Endothelial cell of umbilical vein (primary cell): ENCODE results near the gene TENM4. TPM values are rescaled to one million over a fixed set of nuclear protein-coding genes. Genes with fewer than 3 reads are reported as not detected.

Experiments used
- BruUV-seq: library from RNA; stranded (reverse); fragments of 400-500 nt; replicated peaks from 2 replicates; lab custom pipeline; 2021; lab: Mats Ljungman, UMichigan
- CTCF ChIA-PET: fragments of 300-600, 350-600 bp; sonication (Branson Sonifier 250); formaldehyde crosslinking; loops from one replicate; lab custom pipeline; 2021; ENCODE audit warnings: antibody characterized with exemption, inconsistent platforms; lab: Charles Lee
- POLR2A ChIA-PET: fragments of 300-600, 350-600 bp; sonication (Branson Sonifier 250); formaldehyde crosslinking; loops from one replicate; lab custom pipeline; 2021; ENCODE audit warnings: antibody characterized with exemption, inconsistent platforms; lab: Charles Lee
- DNase-seq: peaks from one replicate; pipeline ENCODE4 v3.0.0-alpha.2; 2011; ENCODE audit warnings: low read depth, low spot score
- FAIRE-seq: peaks from 2 replicates; lab custom pipeline; 2011; peaks lifted over from hg19 to GRCh38; lab: Jason Lieb, UNC
- H2AFZ ChIP-seq: 2 replicates; pipeline ENCODE4 v1.6.0; 2012; ENCODE audit warnings: low read depth, low read length, control low read depth, inconsistent platforms
- H3K27ac ChIP-seq: 2 replicates; pipeline ENCODE4 v1.5.1; 2011; ENCODE audit warnings: low read depth, mild to moderate bottlenecking, control low read depth, low read length, moderate library complexity; ENCODE audit not compliant: insufficient read depth
- H3K27me3 ChIP-seq, 2 experiments: 2 replicates each; pipeline versions ENCODE4 v1.6.0 to v1.6.1; 2011; ENCODE audit warnings: low read length in 2 of 2, mixed read lengths in 1 of 2; ENCODE audit not compliant: control insufficient read depth in 2 of 2, insufficient read depth in 2 of 2
- H3K36me3 ChIP-seq, 2 experiments: 2 replicates in 1 of 2; 3 replicates in 1 of 2; pipeline ENCODE4 v1.5.1; 2011; ENCODE audit warnings: low read length in 2 of 2, mild to moderate bottlenecking in 1 of 2, moderate library complexity in 1 of 2; ENCODE audit not compliant: control insufficient read depth in 2 of 2, insufficient read depth in 2 of 2; ENCODE audit errors: extremely low read depth in 1 of 2
- H3K4me1 ChIP-seq: 3 replicates; pipeline ENCODE4 v1.5.1; 2011; ENCODE audit warnings: mild to moderate bottlenecking, low read length; ENCODE audit not compliant: control insufficient read depth, insufficient read depth; ENCODE audit errors: extremely low read depth
- H3K4me2 ChIP-seq: 2 replicates; pipeline ENCODE4 v1.6.1; 2011; ENCODE audit warnings: low read length, control low read depth, mixed read lengths; ENCODE audit not compliant: insufficient read depth
- H3K4me3 ChIP-seq, 3 experiments: fragments of 200-600 bp in 1 of 3; sonication (generic), shearing (Covaris generic) in 1 of 3; replicated peaks in 1 of 3; 2 replicates each; pipeline ENCODE4 v1.5.1; 2011 to 2016; ENCODE audit warnings: control low read depth in 3 of 3, low read length in 3 of 3, mild to moderate bottlenecking in 2 of 3, inconsistent platforms in 1 of 3, low read depth in 1 of 3, moderate library complexity in 1 of 3; ENCODE audit not compliant: insufficient read depth in 1 of 3
- H3K79me2 ChIP-seq: 2 replicates; pipeline ENCODE4 v1.6.0; 2012; ENCODE audit warnings: low read length, inconsistent platforms; ENCODE audit not compliant: control insufficient read depth, insufficient read depth
- H3K9ac ChIP-seq: replicated peaks from 2 replicates; pipeline ENCODE3; 2011; ENCODE audit warnings: low read length, control low read depth; ENCODE audit not compliant: insufficient read depth; ENCODE audit errors: extremely low read depth
- H3K9me1 ChIP-seq: replicated peaks from 3 replicates; pipeline ENCODE4 v1.6.0; 2011; ENCODE audit warnings: mild to moderate bottlenecking, low read length; ENCODE audit not compliant: control insufficient read depth, insufficient read depth; ENCODE audit errors: extremely low read depth
- H3K9me3 ChIP-seq: replicated peaks from 2 replicates; pipeline ENCODE4 v1.5.1; 2012; ENCODE audit warnings: low read length, inconsistent platforms; ENCODE audit not compliant: control insufficient read depth, insufficient read depth
- H4K20me1 ChIP-seq: replicated peaks from 2 replicates; pipeline ENCODE3; 2011; ENCODE audit warnings: mild to moderate bottlenecking, low read length; ENCODE audit not compliant: control insufficient read depth, insufficient read depth; ENCODE audit errors: extremely low read depth
- CTCF ChIP-seq, 2 donors: IDR thresholded peaks; 1 replicate in 1 of 2; 2 replicates in 1 of 2; pipeline ENCODE4 v1.5.1; 2011; ENCODE audit warnings: low read length in 2 of 2, mild to moderate bottlenecking in 2 of 2, moderate library complexity in 2 of 2, control low read depth in 1 of 2, inconsistent platforms in 1 of 2, low read depth in 1 of 2; ENCODE audit not compliant: insufficient read depth in 1 of 2; ENCODE audit errors: extremely low read depth in 1 of 2
- EZH2 ChIP-seq: IDR thresholded peaks from 2 replicates; pipeline ENCODE4 v1.6.1; 2012; ENCODE audit warnings: borderline replicate concordance, low read depth, mild to moderate bottlenecking, moderate library complexity, low read length, inconsistent platforms; ENCODE audit not compliant: severe bottlenecking
- FOS ChIP-seq: IDR thresholded peaks from 2 replicates; pipeline ENCODE4 v1.6.1; 2011; ENCODE audit warnings: mild to moderate bottlenecking, low read length, moderate library complexity, borderline replicate concordance; ENCODE audit not compliant: insufficient read depth
- GATA2 ChIP-seq: IDR thresholded peaks from 2 replicates; pipeline ENCODE4 v1.7.0; 2011; ENCODE audit warnings: low read depth, mild to moderate bottlenecking, moderate library complexity, mixed read lengths, low read length; ENCODE audit not compliant: insufficient read length, insufficient read depth
- JUN ChIP-seq: IDR thresholded peaks from 2 replicates; pipeline ENCODE4 v1.6.1; 2011; ENCODE audit warnings: borderline replicate concordance, low read depth; ENCODE audit not compliant: insufficient read length, insufficient read depth
- MAX ChIP-seq: IDR thresholded peaks from 2 replicates; pipeline ENCODE4 v1.6.1; 2011; ENCODE audit not compliant: insufficient read depth, insufficient read length
- MYC ChIP-seq: IDR thresholded peaks from one replicate; pipeline ENCODE4 v1.6.1; 2011; ENCODE audit warnings: mild to moderate bottlenecking, low read depth, low read length
- POLR2A ChIP-seq: IDR thresholded peaks from 2 replicates; pipeline ENCODE4 v1.6.1; 2012; ENCODE audit warnings: low read depth, mild to moderate bottlenecking, control low read depth, low read length
- POLR2AphosphoS5 ChIP-seq: IDR thresholded peaks from 2 replicates; pipeline ENCODE4 v1.6.1; 2012; ENCODE audit warnings: low read depth, mild to moderate bottlenecking, control low read depth, low read length, moderate library complexity; ENCODE audit not compliant: insufficient read depth
- dilution Hi-C: fragments of 300-500 bp; cut with MboI; formaldehyde crosslinking; loops from one replicate; pipeline ENCODE4 v1.15.0; 2019; ENCODE audit warnings: low sequenced_read_pairs; ENCODE audit not compliant: extremely low pct_ligation_motif_present
- intact Hi-C: fragments of 100-400 bp; cut with micrococcal nuclease; formaldehyde crosslinking; loops from one replicate; pipeline ENCODE4 v1.10.0; 2022
- polyA plus RNA-seq, 4 experiments: library from polyadenylated mRNA; depleted of rRNA in 3 of 4; stranded (reverse) in 3 of 4; unstranded in 1 of 4; fragments of >200 nt; gene quantifications; 2 replicates each; pipeline versions ENCODE4 v1.2.1 to v1.2.3, GENCODE V29; 2011 to 2012; ENCODE audit warnings: missing spikeins in 1 of 4
- total RNA-seq: library from RNA; stranded (reverse); gene quantifications from 2 replicates; pipeline ENCODE4 v1.2.3, GENCODE V29; 2021

TENM4 gene
- total and polyA plus RNA-seq, 2 donors (not counting 3 experiments of a cell fraction or from before 2014, with no cell fraction given), result 0.06 to 0.27 TPM

- POLR2A ChIA-PET, result no interaction called here
- FAIRE-seq, result no peak
- Histone ChIP-seq H2AFZ (no peak overlapping the region), H3K4me3 (no peak overlapping the region), H3K79me2 (no peaks in the 10 kb centered on the region), H3K9ac (no peak overlapping the region), H3K9me3 (no peaks in the 10 kb centered on the region), H3K4me1 (no peaks in the 10 kb centered on the region), H3K36me3 (no peaks in the 10 kb centered on the region), H3K9me1 (no peaks in the 10 kb centered on the region), H3K27me3 (no peaks in the 10 kb centered on the region), H4K20me1 (no peaks in the 10 kb centered on the region), H3K27ac (no peak overlapping the region), H3K4me2 (no peak overlapping the region)
- intact Hi-C loops, result no loop called here
- CTCF ChIA-PET, result no interaction called here
- DNase-seq, result no peak
- dilution Hi-C loops, result no loop called here
- TF ChIP-seq MAX (no peak), MYC (no peak), EZH2 (no peak), POLR2AphosphoS5 (no peak), FOS (no peak), JUN (no peak), GATA2 (no peak), POLR2A (no peak), CTCF (IDR thresholded peaks at IDR 0.05; ENCODE audit: extremely low read depth in 1 of 2, insufficient read depth in 1 of 2, low read depth in 1 of 2, low read length in 2 of 2) (no peak)
- BruUV-seq, result no TSS peak
Measured at GRCh38 chr11:78889698-78890097, 551.1 kb downstream of the TENM4 start.
